SK-N-MC (cell line): ENCODE measurements around the gene ERGIC3.

Experiments used
- EZH2 ChIP-seq: fragments of 200-600 bp; sonication (generic); IDR thresholded peaks from one replicate; pipeline ENCODE4 v1.6.1; 2017; ENCODE audit warnings: antibody characterized with exemption
- FOXP2 ChIP-seq: optimal IDR thresholded peaks from 2 replicates; pipeline ENCODE3; 2011; ENCODE audit warnings: mild to moderate bottlenecking, moderate library complexity; ENCODE audit not compliant: insufficient read depth; ENCODE audit errors: extremely low read length, control extremely low read depth
- POLR2AphosphoS5 ChIP-seq: IDR thresholded peaks from 2 replicates; pipeline ENCODE4 v1.6.1; 2012; ENCODE audit warnings: mild to moderate bottlenecking, low read depth, low read length, borderline replicate concordance

GRCh38 chr20:35562541-35563110, 20.7 kb downstream of the ERGIC3 start:
- TF ChIP-seq EZH2 (no peak), POLR2AphosphoS5 (no peak), FOXP2 (no peak)
